Measurements from ENCODE around the gene EXOC6.

EXOC6 gene

DNA sequence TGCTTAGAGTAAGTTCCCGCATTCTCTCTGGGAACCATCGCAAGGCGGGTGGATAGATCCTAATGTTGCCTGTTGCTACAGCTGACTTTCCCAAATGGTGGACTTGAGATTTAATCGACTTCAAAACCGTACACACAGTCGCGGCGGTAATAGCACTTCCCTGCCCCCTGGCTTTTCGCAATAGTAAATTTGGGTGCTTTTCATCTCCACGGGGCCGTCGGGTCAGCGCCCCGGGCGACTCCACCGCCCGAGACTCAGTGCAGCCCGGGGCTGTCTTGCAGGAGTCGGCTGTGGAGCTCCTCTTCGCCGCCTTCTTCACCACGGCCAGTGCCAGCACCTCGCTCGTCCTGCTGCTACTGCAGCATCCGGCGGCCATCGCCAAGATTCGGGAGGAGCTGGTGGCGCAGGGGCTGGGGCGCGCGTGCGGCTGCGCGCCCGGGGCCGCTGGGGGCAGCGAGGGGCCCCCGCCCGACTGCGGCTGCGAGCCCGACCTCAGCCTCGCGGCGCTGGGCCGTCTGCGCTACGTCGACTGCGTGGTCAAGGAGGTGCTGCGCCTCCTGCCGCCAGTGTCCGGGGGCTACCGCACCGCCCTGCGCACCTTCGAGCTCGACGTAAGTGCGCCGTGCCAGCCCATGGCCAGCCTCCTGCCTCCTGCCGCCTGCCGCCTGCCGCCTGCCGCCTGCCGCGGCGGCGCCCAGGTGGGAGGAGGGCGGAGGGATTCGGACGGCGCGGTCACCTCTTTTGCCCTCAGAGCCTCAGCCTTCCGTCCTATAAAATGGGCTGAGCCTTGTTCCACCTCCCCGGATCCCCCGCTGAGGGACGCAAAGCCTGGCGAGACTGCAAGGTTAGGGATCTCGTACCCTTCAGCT, 217.6 kb downstream of the EXOC6 start:
- Histone ChIP-seq H3K4me2 (ENCODE audit: low read length) (peak overlapping the region; percentile 65), H2BK120ac (ENCODE audit: insufficient read depth, low read length, poor library complexity) (no peak overlapping the region), H3K4me3 (ENCODE audit: low read depth, low read length) (peak overlapping the region; percentile 46), H3K9me3 (ENCODE audit: insufficient read depth, low read depth, low read length) (peaks cover 10% of the 10 kb centered on the region), H3K9ac (ENCODE audit: low read length) (no peak overlapping the region), H3K27ac (ENCODE audit: low read depth, low read length) (no peak overlapping the region), H2BK5ac (ENCODE audit: low read depth, low read length, poor library complexity) (no peak overlapping the region), H2AFZ (ENCODE audit: insufficient read depth, low read length, poor library complexity) (peak overlapping the region; percentile 13), H3K79me2 (ENCODE audit: control insufficient read depth, insufficient read depth, low read length, poor library complexity) (no peaks in the 10 kb centered on the region), H3K36me3 (ENCODE audit: control insufficient read depth in 1 of 2, insufficient read depth in 2 of 2, low read length in 2 of 2) (no peaks in the 10 kb centered on the region), H3K18ac (ENCODE audit: low read length) (no peak overlapping the region), H3K79me1 (ENCODE audit: low read length) (no peaks in the 10 kb centered on the region), H2AK5ac (ENCODE audit: low read length) (no peak overlapping the region), H3K14ac (ENCODE audit: low read length) (no peak overlapping the region), H4K12ac (ENCODE audit: low read depth, low read length) (no peak overlapping the region), H3K27me3 (ENCODE audit: insufficient read depth, low read length) (peaks cover 91% of the 10 kb centered on the region), H3K23ac (ENCODE audit: low read length) (no peak overlapping the region), H3K4ac (ENCODE audit: low read depth, low read length) (no peak overlapping the region), H4K91ac (ENCODE audit: low read depth, low read length) (no peak overlapping the region), H3K4me1 (ENCODE audit: control insufficient read depth in 1 of 2, insufficient read depth in 2 of 2, low read length in 2 of 2) (peaks cover 18 to 30% of the 10 kb centered on the region in 2 experiments), H4K8ac (ENCODE audit: low read depth, low read length) (no peak overlapping the region), H2BK12ac (ENCODE audit: low read length) (no peak overlapping the region)
- DNase-seq: no peak
- WGBS (ENCODE audit: extremely low coverage, insufficient coverage, insufficient read length): no CpG with 5 or more reads among the region's 81 CpGs

DNA sequence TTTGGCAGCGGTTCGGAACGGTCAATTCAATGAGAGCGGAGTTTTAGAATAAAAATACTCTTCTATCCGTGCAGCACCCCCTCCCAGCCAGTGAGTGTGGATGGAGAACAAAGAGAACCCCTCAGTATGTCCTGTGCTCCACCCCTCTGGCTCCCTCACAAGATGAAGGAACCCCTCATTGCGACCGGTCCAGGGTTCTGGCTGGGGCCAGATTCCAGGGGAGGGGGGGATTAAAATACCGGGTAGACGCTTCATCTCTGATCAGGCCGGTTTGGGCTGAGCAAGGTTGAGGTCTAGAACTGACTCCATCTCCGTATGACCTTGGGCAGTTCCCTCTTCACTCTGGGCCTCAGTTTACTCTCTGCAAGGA, 218.2 kb downstream of the EXOC6 start:
- H2AFZ ChIP-seq (ENCODE audit: insufficient read depth, low read length, poor library complexity): no peak overlapping the region
- H3K18ac ChIP-seq (ENCODE audit: low read length): no peak overlapping the region
- H3K79me2 ChIP-seq (ENCODE audit: control insufficient read depth, insufficient read depth, low read length, poor library complexity): no peaks in the 10 kb centered on the region
- no peak overlapping the region for H2BK120ac ChIP-seq (ENCODE audit: insufficient read depth, low read length, poor library complexity)
- no peak for DNase-seq
- no peak overlapping the region for H3K9ac ChIP-seq (ENCODE audit: low read length)
- no peak overlapping the region for H2AK5ac ChIP-seq (ENCODE audit: low read length)
- H3K27me3 ChIP-seq (ENCODE audit: insufficient read depth, low read length): peaks cover 88% of the 10 kb centered on the region
- H3K4ac ChIP-seq (ENCODE audit: low read depth, low read length): no peak overlapping the region
- H3K79me1 ChIP-seq (ENCODE audit: low read length): no peaks in the 10 kb centered on the region
- H3K14ac ChIP-seq (ENCODE audit: low read length): no peak overlapping the region
- no peak overlapping the region for H2BK5ac ChIP-seq (ENCODE audit: low read depth, low read length, poor library complexity)
- peaks cover 18 to 24% of the 10 kb centered on the region in 2 experiments for H3K4me1 ChIP-seq (ENCODE audit: control insufficient read depth in 1 of 2, insufficient read depth in 2 of 2, low read length in 2 of 2)
- H4K12ac ChIP-seq (ENCODE audit: low read depth, low read length): no peak overlapping the region
- WGBS (ENCODE audit: extremely low coverage, insufficient coverage, insufficient read length): no CpG with 5 or more reads among the region's 11 CpGs
- H3K9me3 ChIP-seq (ENCODE audit: insufficient read depth, low read depth, low read length): peaks cover 10% of the 10 kb centered on the region
- no peaks in the 10 kb centered on the region for H3K36me3 ChIP-seq (ENCODE audit: control insufficient read depth in 1 of 2, insufficient read depth in 2 of 2, low read length in 2 of 2)
- no peak overlapping the region for H2BK12ac ChIP-seq (ENCODE audit: low read length)
- H3K4me2 ChIP-seq (ENCODE audit: low read length): no peak overlapping the region
- H4K91ac ChIP-seq (ENCODE audit: low read depth, low read length): no peak overlapping the region
- peak overlapping the region; percentile 27 for H3K23ac ChIP-seq (ENCODE audit: low read length)
- no peak overlapping the region for H3K4me3 ChIP-seq (ENCODE audit: low read depth, low read length)
- no peak overlapping the region for H4K8ac ChIP-seq (ENCODE audit: low read depth, low read length)
- no peak overlapping the region for H3K27ac ChIP-seq (ENCODE audit: low read depth, low read length)

DNA sequence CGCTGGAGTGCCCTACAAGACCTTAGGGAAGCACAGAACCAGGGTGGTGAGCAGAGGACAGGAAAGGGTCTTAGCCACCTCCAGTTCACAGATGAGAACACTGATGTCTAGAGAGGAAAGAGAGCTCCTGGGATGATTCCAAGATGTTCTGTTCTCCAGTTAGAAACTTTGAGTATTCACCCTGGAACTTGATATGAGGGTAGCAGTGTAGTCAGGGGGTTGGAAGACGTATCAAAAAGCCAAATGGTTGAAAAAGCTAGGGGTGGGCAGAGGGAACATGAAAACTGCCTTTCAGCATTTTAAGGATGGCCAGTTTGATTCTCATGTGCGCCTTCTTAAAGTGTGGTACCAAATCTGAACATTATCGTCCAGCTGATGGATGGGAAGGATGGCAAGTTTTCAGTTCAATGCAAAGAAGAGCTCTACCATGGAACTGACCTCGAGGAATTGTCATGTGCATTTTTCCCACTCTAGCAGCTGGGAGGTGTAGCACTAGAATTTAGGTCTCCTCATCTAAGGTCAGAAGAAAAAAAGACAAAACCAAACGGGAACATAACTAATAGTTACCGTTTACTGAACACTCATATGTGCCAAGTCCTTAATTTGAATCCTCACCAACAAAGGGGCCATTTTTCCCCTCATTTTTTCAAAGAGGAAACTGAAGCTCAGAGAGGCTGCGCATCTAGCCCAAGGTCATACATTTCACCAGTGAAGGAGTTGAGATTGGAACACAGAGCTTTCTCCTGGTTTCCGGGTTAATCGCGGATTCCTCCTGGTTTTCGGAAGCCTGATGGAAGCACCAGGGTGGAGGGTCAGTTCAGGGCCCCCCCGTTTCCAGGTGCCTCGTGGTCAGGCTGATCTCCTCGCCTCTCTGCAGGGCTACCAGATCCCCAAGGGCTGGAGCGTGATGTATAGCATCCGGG, 219.4 kb downstream of the EXOC6 start:
- WGBS (ENCODE audit: extremely low coverage, insufficient coverage, insufficient read length): no CpG with 5 or more reads among the region's 17 CpGs

DNA sequence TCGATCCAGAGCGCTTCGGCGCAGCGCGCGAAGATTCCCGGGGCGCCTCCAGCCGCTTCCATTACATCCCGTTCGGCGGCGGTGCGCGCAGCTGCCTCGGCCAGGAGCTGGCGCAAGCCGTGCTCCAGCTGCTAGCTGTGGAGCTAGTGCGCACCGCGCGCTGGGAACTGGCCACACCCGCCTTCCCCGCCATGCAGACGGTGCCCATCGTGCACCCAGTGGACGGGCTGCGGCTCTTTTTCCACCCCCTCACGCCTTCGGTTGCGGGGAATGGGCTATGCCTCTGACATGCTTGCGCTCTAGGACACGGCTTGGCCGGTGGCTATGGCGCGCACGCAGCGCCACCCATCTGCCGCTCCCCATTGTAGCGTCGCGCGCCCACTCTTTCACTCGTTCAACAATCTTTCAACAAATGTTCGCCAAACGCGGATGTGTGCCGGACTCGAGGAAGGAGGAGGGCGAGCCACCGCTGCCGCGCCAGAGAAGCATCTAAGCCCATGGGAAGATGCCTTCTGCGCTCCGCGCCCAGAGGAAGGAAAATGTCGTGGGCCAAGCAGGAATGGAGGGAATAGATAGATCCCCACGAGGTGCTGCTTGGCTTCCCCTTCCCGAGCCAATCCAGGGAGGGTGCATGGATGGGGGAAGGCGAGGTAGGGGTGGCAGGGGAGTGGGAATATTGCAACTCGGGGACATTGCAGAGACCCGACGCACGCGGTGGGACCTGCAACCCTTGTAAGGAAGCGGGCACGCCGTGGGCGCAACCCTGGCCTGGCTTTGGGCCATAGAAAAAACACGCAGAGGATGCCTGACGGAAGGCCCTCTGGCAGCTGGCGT, 220.3 kb downstream of the EXOC6 start:
- no peaks in the 10 kb centered on the region for H3K79me1 ChIP-seq (ENCODE audit: low read length)
- no peak overlapping the region for H4K12ac ChIP-seq (ENCODE audit: low read depth, low read length)
- H2AK5ac ChIP-seq (ENCODE audit: low read length): no peak overlapping the region
- H2BK120ac ChIP-seq (ENCODE audit: insufficient read depth, low read length, poor library complexity): no peak overlapping the region
- H3K4ac ChIP-seq (ENCODE audit: low read depth, low read length): no peak overlapping the region
- no peak overlapping the region for H4K8ac ChIP-seq (ENCODE audit: low read depth, low read length)
- H3K4me1 ChIP-seq (ENCODE audit: control insufficient read depth in 1 of 2, insufficient read depth in 2 of 2, low read length in 2 of 2): peaks cover 14 to 29% of the 10 kb centered on the region in 2 experiments
- H3K14ac ChIP-seq (ENCODE audit: low read length): no peak overlapping the region
- WGBS (ENCODE audit: extremely low coverage, insufficient coverage, insufficient read length): no CpG with 5 or more reads among the region's 73 CpGs
- no peak overlapping the region for H4K91ac ChIP-seq (ENCODE audit: low read depth, low read length)
- no peak overlapping the region for H3K9ac ChIP-seq (ENCODE audit: low read length)
- no peak overlapping the region for H3K27ac ChIP-seq (ENCODE audit: low read depth, low read length)
- no peak overlapping the region for H2BK5ac ChIP-seq (ENCODE audit: low read depth, low read length, poor library complexity)
- peak overlapping the region; percentile 62 for H3K4me2 ChIP-seq (ENCODE audit: low read length)
- H2BK12ac ChIP-seq (ENCODE audit: low read length): no peak overlapping the region
- H3K18ac ChIP-seq (ENCODE audit: low read length): no peak overlapping the region
- H3K79me2 ChIP-seq (ENCODE audit: control insufficient read depth, insufficient read depth, low read length, poor library complexity): no peaks in the 10 kb centered on the region
- H2AFZ ChIP-seq (ENCODE audit: insufficient read depth, low read length, poor library complexity): no peak overlapping the region
- no peaks in the 10 kb centered on the region for H3K36me3 ChIP-seq (ENCODE audit: control insufficient read depth in 1 of 2, insufficient read depth in 2 of 2, low read length in 2 of 2)
- H3K4me3 ChIP-seq (ENCODE audit: low read depth, low read length): no peak overlapping the region
- H3K27me3 ChIP-seq (ENCODE audit: insufficient read depth, low read length): peaks cover 86% of the 10 kb centered on the region
- no peak for DNase-seq
- H3K9me3 ChIP-seq (ENCODE audit: insufficient read depth, low read depth, low read length): peaks cover 5% of the 10 kb centered on the region
- no peak overlapping the region for H3K23ac ChIP-seq (ENCODE audit: low read length)

More for the DNA sequence above, 219.4 kb downstream of the EXOC6 start:
- Histone ChIP-seq H3K18ac (ENCODE audit: low read length) (no peak overlapping the region), H4K12ac (ENCODE audit: low read depth, low read length) (no peak overlapping the region), H3K9me3 (ENCODE audit: insufficient read depth, low read depth, low read length) (peaks cover 7% of the 10 kb centered on the region), H4K91ac (ENCODE audit: low read depth, low read length) (no peak overlapping the region), H3K9ac (ENCODE audit: low read length) (no peak overlapping the region), H2AK5ac (ENCODE audit: low read length) (no peak overlapping the region), H3K79me1 (ENCODE audit: low read length) (no peaks in the 10 kb centered on the region), H3K14ac (ENCODE audit: low read length) (no peak overlapping the region), H2AFZ (ENCODE audit: insufficient read depth, low read length, poor library complexity) (no peak overlapping the region), H3K79me2 (ENCODE audit: control insufficient read depth, insufficient read depth, low read length, poor library complexity) (no peaks in the 10 kb centered on the region), H3K36me3 (ENCODE audit: control insufficient read depth in 1 of 2, insufficient read depth in 2 of 2, low read length in 2 of 2) (no peaks in the 10 kb centered on the region), H2BK12ac (ENCODE audit: low read length) (no peak overlapping the region), H3K4me1 (ENCODE audit: control insufficient read depth in 1 of 2, insufficient read depth in 2 of 2, low read length in 2 of 2) (peaks cover 14 to 29% of the 10 kb centered on the region in 2 experiments), H3K23ac (ENCODE audit: low read length) (no peak overlapping the region), H2BK120ac (ENCODE audit: insufficient read depth, low read length, poor library complexity) (no peak overlapping the region), H3K27me3 (ENCODE audit: insufficient read depth, low read length) (peaks cover 86% of the 10 kb centered on the region), H2BK5ac (ENCODE audit: low read depth, low read length, poor library complexity) (no peak overlapping the region), H4K8ac (ENCODE audit: low read depth, low read length) (no peak overlapping the region), H3K4me3 (ENCODE audit: low read depth, low read length) (no peak overlapping the region), H3K4ac (ENCODE audit: low read depth, low read length) (no peak overlapping the region), H3K4me2 (ENCODE audit: low read length) (peak overlapping the region; percentile 62), H3K27ac (ENCODE audit: low read depth, low read length) (no peak overlapping the region)
- no peak for DNase-seq
